H1 (cell line): ENCODE results near the gene ABCC2. TPM values are rescaled to one million over a fixed set of nuclear protein-coding genes. Genes with fewer than 3 reads are reported as not detected.

Source experiments
- PHF8 ChIP-seq: fragments of 200-600 bp; sonication (generic); conservative IDR thresholded peaks from 2 replicates; pipeline ENCODE4 v1.7.1; 2012; ENCODE audit warnings: low read depth, mild to moderate bottlenecking, inconsistent platforms, low read length, moderate library complexity
- SAP30 ChIP-seq: fragments of 300-600 bp; sonication (generic); IDR thresholded peaks from 2 replicates; pipeline ENCODE4 v1.7.1; 2012; ENCODE audit warnings: low read length, moderate library complexity, mild to moderate bottlenecking, inconsistent platforms; ENCODE audit not compliant: insufficient read depth, insufficient replicate concordance
- polyA plus RNA-seq, 7 experiments: library from polyadenylated mRNA; depleted of rRNA in 3 of 7; stranded (reverse) in 5 of 7; unstranded in 2 of 7; fragments of >200 nt in 5 of 7; fragments of 200-250 nt in 2 of 7; gene quantifications; 1 replicate in 5 of 7; 2 replicates in 1 of 7; 4 replicates in 1 of 7; pipeline versions ENCODE4 v1.2.1 to v1.2.3, GENCODE V29; 2011 to 2013; ENCODE audit warnings: missing spikeins in 2 of 7, mixed read lengths in 2 of 7
- total RNA-seq: library from RNA; stranded (reverse); fragmentation: NEBNext Ultra II Directional; extraction: Animal tissue kit (Norgen Biotek cat#: 25700); gene quantifications from 2 replicates; pipeline ENCODE4 v1.2.1, GENCODE V29; 2021

Gene ABCC2
- total and polyA plus RNA-seq, 2 of the 8 experiments (the other 6 are each of a cell fraction or from before 2014, with no cell fraction given) = 0.74 to 1.1 TPM

- TF ChIP-seq PHF8 (no peak), SAP30 (no peak)
Measured at GRCh38 chr10:99754670-99755069, 27.8 kb upstream of the ABCC2 start (continued).
